22Rv1 (cell line): ENCODE measurements around the gene SCGB3A1.

ENCODE experiments used
- ZFX ChIP-seq: fragments of 450-650 bp; IDR thresholded peaks from 2 replicates; pipeline ENCODE4 v1.6.1; 2017; ENCODE audit warnings: antibody characterized with exemption, borderline replicate concordance
- TF ChIP-seq, protein P1 (sequence below): fragments of 450-650 bp; IDR thresholded peaks from 2 replicates; pipeline ENCODE4 v1.5.1; 2017; ENCODE audit warnings: mild to moderate bottlenecking

DNA sequence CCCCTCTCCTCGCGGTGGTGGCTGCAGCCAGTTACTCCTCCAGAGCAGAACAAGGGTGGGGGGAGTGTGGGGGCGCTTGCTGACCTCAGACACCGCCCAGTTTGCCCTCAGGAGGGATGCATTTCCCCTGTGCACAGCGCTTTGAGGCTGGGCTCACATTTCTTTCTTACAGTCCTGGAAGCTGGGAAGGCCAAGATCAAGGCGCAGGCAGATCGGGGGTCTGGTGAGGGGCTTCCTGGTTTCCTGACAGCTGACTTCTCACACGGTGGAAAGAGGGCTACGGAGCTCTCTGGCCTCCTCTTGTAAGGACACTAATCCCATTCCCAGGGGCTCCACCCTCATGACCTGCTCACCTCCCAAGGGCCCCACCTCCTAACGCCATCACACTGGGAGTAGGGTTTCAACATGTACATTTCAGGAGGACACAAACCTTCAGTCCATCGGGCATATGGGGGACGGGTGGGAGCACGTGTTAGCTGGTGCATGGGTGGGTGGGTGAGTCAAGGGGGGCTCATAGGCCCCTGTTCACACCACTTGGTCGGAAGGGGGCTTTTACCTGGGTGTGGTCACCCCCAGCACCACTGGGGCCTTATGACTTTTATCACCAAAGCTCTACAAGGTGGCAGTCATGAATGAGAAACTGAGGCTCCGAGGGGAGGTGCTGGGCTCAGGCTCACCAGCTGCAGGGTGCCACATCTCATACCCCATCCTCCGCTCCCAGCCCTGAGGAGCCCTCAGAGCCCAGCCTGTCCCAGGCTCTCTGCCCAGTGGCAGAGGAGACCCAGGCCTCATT, 7.7 kb upstream of the SCGB3A1 start:
- TF ChIP-seq, protein P1, sequence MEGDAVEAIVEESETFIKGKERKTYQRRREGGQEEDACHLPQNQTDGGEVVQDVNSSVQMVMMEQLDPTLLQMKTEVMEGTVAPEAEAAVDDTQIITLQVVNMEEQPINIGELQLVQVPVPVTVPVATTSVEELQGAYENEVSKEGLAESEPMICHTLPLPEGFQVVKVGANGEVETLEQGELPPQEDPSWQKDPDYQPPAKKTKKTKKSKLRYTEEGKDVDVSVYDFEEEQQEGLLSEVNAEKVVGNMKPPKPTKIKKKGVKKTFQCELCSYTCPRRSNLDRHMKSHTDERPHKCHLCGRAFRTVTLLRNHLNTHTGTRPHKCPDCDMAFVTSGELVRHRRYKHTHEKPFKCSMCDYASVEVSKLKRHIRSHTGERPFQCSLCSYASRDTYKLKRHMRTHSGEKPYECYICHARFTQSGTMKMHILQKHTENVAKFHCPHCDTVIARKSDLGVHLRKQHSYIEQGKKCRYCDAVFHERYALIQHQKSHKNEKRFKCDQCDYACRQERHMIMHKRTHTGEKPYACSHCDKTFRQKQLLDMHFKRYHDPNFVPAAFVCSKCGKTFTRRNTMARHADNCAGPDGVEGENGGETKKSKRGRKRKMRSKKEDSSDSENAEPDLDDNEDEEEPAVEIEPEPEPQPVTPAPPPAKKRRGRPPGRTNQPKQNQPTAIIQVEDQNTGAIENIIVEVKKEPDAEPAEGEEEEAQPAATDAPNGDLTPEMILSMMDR = no peak
- TF ChIP-seq ZFX = no peak
